ENCODE results near the gene BTBD18.
A peak's percentile ranks its signal among the peaks of the same experiment; 100 is the strongest.

Gene BTBD18, protein sequence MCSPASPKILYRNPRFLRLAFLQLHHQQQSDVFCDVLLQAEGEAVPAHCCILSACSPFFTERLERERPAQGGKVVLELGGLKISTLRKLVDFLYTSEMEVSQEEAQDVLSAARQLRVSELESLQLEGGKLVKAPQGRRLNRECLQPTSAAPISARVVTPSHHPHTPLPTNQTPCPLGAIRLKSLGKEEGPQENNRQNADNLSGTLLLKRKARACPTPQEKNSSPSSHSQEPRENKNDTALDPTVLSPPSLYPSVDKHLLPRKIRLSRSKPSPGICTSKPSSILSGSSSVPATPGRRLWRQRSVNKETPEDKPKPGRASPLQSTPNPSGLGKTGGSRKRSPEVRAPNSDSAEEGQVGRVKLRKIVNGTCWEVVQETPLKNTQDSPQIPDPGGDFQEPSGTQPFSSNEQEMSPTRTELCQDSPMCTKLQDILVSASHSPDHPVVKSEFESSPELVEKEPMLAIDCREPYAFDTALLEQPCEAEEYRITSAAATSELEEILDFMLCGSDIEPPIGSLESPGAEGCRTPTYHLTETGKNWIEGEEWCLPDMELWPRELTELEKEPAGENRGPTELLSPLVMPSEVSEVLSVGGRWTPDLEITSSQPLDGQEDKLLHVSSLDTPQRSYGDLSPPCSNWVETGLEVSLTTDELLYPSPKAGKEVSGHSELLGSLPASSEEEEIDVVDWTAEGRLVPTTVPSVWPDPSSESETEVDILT

DNA sequence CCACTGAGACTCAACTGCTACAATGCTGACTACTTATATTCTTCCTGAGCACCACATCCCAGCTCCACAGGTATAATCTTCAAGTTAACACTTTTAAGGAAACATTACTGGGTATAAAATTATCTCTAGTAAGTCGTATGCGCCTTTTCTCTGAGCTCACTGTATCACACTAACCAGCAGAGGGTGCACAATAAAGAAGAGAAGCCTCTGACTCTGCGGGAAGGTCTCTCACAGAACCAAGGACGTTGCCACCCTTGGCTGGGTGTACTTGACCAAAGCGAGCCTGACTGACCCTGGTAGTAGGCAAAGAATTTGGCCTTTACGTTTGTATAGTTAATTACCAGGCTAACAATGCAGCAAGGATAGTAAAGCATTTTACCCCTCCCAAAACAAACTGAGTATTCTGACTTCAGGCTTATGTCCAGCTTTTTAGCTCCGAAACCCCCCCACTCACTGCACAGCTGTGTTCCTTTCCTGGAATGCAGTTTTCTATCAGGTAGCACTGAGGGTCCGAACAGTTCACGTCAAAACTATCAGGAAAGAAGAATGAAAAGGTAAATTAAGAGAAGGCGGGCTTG, at the start of gene BTBD18:
Gene BTBD18 (minus strand): TSS at position 144 of the 578 bp plus-strand sequence. CDS start 631 bp downstream, outside the sequence.
- no peak for DNase-seq (ENCODE audit: low read depth)

DNA sequence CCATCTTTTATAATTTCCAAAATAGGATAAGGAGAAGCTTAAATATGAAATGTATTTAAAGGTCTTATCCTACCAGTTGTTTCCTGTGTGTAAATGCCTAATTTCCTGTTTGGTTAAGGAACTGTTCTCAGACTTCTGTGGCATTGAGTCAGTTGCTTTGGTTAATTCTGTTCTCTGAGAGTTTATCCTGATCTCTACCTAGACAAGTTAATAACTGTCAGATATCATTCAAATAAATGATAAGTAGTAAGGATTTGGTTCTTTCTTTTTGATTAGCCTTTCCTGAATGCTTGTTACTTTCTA, 49.5 kb upstream of the BTBD18 start:
- DNase-seq (ENCODE audit: low read depth), result no peak

DNA sequence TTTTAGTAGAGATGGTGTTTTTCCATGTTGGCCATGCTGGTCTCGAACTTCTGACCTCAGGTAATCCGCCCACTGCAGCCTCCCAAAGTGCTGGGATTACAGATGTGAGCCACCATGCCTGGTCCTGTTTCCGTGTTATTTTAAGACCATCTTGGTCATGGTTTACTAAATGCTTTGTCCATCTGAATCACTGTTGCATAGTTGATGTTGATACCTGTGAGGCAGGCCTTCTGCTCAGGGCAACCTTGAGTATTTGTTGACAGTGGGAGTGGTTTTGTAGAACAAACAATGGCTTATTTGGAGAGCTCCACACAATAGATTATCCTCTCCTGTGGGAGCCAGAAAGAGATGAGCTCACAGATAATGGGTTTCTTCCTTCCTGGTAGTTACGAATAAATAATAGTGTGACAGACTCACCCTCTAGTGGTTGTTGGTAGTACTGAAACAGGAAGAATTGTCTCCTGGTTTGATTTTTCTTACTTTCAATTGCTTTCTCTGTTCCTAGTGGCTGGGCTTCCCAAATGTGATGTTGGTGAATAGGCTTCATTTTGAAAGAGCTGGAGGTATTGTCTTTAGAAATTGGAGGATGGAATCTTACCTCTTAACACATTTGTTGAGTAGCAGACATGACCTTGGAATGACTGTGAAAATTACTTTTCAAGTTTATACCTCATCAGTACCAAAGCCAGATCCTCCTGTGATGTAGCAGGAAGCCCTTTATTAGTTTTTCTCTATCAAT, 49.0 kb upstream of the BTBD18 start:
- DNase-seq (ENCODE audit: low read depth), result no peak

DNA sequence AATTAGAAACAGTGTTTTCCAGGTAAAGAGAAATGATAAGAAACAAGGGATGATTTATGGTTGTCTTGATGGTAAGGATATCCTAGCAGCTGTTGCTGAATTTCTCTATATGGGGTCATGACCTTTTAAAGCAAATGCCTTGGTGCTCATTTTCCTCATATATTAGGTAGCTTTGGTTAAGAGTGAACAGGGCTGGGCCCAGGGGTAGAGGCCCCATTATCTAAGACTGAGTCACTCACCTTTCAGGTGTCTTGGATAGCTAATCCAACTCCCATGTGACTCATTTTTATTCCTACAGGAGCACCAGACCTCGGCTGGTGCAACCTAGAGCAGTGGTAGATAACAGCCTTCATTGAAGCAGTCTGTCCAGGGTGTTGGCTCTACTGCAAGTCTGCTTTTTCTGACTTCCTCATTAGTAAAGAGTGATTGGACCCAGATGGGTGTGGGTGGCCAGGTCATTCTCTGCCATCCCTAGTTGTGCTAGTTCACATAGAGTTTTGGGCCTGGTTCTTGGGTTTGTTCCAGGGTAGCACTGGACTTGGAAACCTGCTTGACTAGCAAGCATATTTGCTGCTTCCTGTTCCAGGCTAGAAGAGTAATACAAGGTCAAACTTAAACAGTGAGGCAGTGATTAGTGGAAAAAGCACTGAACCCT, 47.4 kb upstream of the BTBD18 start:
- DNase-seq (ENCODE audit: low read depth), result peak; percentile 68

DNA sequence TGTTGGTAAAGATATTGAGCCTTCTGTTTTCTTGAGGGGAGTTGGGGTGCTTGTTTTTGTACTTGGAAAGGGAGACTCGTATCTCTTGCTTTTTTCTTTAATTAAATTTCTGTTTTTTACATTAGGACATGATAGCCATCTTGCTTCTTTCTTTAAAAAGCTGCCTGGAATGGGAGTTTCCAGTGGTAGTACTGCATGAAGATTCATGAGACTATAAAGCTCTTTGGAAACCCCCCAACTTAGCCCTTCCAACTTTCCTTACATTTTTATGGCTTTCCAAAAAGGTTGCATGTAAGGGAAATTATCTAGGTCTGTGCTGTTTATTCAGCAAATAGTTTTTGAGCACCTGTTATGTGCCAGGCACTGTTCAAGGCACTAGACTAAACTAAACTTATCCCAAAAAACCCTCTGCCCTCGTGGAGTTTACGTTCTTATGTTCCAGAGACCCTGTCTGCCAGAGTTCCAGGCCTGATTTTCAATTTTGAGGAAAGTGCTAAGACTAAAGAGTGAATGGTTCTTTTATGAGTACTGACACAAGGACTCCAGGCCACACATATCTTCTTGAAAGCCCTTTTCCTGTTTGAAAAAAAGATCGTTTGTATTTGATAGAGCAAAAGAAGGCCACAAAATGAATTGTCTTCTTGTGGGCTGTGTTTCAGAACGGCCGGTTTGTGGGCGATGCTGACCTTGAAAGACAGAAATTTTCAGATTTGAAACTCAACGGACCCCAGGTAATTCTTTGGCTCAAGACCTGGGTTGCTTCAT, 41.9 kb upstream of the BTBD18 start:
- DNase-seq (ENCODE audit: low read depth), result no peak

DNA sequence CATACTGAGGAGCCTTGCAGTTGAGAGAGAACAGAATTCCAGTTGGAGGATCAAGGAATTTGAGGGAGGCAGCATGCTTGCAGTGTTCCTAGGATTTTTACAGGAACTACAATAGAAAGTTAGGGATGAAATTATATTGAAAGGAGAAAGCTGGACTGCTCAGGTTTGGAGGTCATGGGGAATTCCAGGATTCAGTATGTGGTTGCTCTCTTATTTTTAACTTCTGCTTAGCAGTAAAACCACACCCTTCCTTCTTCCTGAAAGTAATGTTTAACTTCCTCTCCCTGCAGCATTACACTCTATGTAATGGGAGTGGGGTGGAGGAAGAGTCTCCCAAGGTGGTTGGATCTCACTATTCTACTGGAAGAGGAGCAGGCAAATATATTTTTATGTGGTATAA, 41.3 kb upstream of the BTBD18 start:
- no peak for DNase-seq (ENCODE audit: low read depth)

DNA sequence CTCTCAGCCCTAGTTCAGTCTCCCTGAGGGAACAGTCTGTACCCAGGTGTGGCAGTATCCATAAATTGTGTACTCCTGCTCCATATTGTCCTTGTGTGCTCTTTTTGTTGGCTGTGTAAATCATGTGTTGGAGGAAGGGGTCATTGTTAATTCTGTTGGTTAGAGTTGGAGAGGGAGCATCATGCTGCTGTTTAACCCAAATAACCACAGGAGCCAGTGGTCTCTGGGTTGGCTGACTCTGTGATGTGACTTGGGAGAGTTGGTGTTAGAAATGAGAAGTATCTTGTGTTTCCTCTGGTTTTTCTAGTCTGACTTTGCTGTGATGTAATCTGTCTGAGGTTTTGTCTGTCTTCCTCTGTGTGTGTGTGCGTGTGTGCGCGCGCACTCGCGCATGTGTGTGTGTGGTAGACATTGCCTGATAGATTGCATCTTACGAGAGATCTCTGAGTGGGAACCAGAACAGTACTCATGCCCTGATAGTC, 40.5 kb upstream of the BTBD18 start:
- no peak for DNase-seq (ENCODE audit: low read depth)

DNA sequence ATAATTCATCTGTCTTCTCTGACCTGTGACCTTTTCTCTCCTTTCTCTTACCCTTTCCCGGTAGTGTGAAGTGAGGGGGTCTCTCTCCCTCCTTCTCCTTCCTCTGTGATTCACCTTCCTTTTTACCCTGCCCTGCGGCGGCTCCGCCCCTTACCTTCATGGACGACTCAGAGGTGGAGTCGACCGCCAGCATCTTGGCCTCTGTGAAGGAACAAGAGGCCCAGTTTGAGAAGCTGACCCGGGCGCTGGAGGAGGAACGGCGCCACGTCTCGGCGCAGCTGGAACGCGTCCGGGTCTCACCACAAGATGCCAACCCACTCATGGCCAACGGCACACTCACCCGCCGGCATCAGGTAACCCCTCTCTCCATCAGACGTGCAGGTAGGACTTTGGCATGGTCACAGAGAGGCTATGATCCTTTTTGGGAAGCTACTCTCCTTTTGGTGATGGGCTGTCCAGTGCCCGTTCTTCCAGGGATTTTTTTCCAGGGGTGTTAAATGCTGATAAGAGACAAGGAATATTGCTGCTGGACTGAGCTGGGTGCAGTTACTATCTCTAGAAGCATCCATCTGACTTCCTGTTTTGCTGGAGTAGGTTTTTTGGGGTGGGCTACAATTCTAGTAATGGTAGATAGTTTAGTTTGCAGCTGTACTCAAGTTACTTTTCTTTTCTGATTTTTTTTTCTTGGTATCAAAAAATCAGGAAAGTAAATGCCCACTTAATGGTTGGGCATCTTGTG, 39.9 kb upstream of the BTBD18 start:
- no peak for DNase-seq (ENCODE audit: low read depth)

DNA sequence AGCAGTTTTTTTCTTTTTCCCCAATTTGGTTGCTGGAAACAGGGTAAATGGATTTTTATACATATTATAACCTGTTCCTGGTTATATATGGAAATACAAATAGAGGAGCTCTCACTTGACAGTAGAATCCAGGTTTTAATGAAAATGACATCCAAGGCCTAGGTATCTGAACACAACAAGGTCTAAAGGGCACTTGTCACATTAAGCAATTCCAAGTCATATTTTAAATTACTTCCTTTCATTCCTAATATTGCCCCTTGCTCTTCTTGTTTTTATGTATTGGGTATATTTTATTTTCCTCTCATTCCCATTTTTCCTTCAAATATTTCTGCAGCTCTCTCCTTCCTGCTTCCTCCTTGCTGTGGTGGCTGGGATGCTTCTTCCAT, 37.1 kb upstream of the BTBD18 start:
- no peak for DNase-seq (ENCODE audit: low read depth)

DNA sequence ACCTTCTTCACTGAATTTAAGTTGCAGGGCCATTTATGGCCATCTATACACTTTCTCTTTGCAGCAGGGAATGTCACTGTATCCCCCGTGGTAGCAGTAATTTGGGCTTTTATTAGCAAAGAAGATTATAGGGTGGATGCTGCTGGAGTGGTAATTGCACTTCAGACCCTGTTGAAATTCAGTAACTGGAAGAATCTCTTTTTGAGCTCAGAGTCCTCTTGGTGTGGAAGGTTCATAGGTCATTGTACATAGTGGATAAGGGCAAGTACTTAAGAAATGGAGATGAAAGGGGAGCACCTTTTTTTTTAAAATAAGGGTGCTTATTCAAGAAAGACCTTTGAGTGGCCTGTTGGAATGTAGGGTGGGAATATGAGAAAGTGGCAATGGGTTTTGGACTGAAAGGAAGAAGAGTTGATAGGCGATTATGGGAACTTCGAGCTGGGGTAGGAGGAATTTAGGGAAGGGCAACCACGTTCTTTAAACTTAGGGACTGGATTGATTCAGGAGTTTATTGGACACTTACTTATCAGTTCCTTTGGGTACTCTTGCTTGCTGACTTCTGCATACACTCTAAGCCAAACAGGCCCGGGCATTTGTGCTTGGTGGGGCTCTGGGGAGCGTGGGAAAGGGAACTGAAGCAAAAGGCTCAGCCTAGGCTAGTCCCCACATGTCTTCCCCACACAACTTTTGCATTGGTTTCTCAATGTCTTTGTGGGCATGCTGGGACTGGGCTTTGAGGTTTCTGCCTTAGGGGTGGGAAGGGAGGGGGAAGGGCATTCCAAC, 36.5 kb upstream of the BTBD18 start:
- DNase-seq (ENCODE audit: low read depth), result no peak

DNA sequence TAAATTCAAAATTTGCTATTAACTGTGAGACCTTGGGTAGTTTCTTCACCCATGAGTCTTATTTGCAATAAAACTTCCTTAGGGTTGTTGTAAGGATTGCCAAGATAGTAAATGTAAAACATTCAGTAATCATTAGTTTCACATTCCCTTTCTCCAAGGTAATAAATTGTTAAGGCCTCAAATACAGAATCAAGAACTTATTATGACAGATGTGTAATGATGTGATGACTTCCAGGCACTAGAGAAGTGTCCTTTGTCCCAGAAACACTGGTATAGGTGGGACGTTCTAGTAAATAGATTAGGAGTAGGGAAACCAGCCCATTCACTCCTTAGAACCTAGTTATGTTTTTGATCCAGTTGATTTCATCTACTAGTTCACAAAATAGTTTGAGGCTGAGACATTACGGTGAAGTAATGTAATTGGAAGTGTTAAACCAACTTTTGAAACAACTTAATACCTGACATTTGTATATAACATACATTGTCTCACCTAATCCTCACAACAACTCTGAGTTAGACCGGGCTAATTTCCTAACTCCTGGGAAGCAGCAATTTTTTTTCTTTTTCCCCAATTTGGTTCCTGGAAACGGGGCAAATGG, 35.5 kb upstream of the BTBD18 start:
- DNase-seq (ENCODE audit: low read depth), result no peak

DNA sequence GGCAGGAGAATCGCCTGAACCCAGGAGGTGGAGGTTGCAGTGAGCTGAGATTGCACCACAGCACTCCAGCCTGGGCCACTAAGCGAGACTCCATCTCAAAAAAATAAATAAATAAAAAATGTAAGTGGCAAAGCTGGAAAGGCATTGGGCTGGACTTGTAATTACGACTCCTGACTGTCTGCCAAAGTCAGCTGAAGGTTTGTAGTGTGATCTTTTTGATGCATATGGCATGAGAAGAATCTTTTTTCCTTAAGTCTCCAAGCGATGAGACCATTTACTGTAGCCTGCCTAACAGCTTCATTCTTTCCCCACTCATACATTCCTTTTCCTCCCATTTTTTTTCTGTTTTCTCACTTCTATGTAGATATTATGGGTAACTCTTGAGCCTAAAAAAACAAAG, 34.8 kb upstream of the BTBD18 start:
- DNase-seq (ENCODE audit: low read depth), result peak; percentile 55

DNA sequence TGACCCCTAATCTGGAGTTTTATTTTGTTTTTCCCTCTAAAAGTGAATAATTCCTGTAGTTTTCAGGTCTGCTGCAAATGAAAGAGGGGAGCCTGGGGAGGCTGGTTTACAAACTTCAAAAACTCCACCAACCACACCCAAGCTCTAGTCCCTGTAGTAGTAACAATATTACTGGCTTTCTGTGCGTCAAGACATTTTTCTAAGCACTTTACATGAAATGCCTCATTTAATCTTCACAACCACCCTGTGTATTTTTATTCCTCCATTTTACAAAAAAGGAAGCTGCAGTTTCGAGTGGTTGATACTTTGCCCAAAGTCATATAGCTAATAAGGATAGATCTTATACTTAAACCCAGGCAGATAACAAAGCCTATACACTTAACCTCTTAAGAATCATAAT, 33.5 kb upstream of the BTBD18 start:
- DNase-seq (ENCODE audit: low read depth), result no peak

DNA sequence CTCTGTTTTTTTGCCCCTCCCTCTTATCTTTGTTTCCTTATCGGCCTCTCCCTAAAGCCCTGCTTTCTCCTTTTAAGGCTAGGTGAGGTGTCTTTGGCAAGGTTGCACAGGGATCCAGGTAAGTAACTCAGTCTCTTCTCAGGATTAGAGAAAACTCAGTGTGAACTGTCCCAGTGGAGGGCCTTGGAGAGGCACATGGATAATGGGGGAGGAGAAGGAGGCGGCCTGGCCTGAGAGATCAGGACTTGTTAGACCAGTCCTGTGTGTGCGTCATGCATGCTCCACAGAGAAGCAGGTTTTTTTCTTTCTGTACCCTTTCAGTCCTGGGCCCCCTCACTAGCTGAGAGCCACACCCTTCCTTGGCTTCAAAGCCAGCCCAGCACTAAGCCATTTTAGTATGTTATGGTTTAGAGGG, 29.9 kb upstream of the BTBD18 start:
- no peak for DNase-seq (ENCODE audit: low read depth)

DNA sequence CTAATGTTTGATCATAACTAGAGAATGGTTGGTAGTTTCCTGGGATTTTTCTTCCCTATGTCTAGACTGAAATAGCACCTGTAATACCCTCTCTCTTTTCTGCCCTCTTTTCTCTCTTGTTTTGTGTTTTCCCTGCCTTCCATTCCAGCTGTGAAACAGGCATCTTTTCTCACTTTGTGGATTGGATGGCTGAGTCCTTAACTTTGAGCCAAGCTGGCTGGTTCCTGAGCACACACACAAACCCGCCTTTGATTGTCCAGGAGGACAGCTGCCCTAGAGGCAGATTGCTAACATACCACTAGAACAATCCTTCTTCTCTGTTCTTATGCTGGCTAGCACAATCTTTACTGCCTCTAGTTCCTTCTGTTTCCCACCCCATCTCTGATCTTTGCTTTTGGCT, 27.7 kb upstream of the BTBD18 start:
- no peak for DNase-seq (ENCODE audit: low read depth)

DNA sequence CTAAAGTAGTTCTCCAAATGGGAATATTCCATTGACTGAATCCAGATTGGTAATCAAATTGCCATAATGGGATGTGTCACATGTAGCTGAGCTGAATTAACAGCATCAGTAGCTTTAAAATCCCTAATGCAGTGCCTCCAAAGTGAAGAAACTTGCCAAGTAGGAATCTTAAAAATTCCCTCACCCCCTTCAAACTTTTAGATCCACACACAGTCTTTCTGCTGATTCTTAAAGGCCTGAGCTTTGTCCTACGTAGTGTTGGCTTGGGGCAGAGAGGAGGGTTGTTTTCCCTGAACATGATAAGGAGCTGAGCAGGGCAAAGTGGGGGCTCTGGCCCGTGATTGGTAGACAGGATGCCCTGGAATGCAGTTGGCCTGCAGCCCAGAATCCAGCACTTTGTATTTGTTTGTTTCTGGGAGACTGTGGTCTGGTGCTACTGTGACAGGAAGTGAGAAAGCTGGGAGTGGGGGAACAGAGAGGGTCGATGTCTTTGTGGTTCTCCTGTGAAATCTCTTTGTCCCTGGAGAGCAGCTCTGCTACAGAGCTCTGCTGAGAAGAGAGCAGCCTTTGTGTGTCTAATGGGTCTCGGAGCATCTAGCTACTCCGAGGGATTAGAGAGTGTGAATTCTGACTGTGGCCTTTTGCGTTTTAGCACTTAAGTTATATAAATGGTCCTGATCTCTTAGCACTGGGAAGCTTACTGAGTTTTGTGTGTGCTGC, 26.9 kb upstream of the BTBD18 start:
- peak; percentile 99 for DNase-seq (ENCODE audit: low read depth)

DNA sequence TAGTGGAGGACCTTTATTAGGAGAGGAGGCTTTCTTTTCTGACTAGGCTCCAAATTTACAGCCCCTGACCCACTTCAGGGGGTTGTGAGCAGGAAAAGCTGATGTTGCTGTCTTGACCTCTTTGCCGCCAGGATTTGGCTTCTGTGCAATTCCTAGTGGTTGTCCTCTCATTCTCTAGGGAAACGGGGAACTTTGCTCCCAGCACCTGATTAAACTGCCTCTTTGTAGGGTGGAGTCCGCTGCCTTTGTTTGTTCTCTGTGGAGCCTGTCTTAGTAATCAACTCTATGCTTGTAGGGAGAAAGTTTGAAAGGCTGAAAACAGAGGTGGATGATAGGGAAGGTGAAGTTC, 26.3 kb upstream of the BTBD18 start:
- no peak for DNase-seq (ENCODE audit: low read depth)

DNA sequence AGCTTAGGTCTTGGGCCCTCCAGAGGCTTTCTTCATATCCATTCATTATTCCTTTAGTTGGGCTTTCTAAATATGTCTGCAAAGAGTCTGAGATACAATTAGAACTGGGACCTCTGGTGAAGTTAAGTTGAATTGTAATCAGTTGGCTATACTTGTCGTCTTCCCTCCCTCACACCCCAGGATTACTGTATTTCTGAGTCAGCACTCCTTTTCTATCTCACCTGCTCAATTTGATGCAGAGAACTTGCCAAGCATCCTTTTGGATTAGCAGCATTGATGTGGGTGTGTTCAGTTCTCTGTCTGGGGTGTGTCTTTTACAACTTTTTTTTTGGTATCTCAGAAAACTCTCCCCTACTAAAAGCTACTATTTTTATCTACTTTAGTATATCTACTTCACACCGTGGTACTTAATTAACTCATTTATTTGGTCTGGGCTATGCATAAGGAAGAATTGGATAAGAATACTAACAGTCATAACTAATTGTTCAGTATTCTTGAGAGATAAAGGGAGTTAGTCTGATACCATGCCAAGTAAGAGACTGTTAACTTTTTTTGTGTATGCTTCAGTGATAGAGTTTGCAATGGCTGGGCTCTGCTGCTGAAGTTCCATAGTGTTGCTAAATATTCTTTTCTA, 25.1 kb upstream of the BTBD18 start:
- no peak for DNase-seq (ENCODE audit: low read depth)

Data from GM04503 (cell line).